Measurements from ENCODE around the gene PANX2.
"Not testable (repeated sequence)": the region's sequence is repeated elsewhere in the genome, so short reads cannot be mapped to it uniquely, and the experiment has no call there.

The PANX2 gene

GRCh38 chr22:50143096-50143495 lies 27.4 kb upstream of the PANX2 start:
- DNase-seq (ENCODE audit: low spot score), result no peak
- TF ChIP-seq, protein P1, sequence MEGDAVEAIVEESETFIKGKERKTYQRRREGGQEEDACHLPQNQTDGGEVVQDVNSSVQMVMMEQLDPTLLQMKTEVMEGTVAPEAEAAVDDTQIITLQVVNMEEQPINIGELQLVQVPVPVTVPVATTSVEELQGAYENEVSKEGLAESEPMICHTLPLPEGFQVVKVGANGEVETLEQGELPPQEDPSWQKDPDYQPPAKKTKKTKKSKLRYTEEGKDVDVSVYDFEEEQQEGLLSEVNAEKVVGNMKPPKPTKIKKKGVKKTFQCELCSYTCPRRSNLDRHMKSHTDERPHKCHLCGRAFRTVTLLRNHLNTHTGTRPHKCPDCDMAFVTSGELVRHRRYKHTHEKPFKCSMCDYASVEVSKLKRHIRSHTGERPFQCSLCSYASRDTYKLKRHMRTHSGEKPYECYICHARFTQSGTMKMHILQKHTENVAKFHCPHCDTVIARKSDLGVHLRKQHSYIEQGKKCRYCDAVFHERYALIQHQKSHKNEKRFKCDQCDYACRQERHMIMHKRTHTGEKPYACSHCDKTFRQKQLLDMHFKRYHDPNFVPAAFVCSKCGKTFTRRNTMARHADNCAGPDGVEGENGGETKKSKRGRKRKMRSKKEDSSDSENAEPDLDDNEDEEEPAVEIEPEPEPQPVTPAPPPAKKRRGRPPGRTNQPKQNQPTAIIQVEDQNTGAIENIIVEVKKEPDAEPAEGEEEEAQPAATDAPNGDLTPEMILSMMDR (IDR thresholded peaks at IDR 0.05; ENCODE audit: extremely low read depth, missing control alignments), result no peak

GRCh38 chr22:50144005-50144614 lies 26.4 kb upstream of the PANX2 start:
- TF ChIP-seq, protein P1 (IDR thresholded peaks at IDR 0.05; ENCODE audit: extremely low read depth, missing control alignments), result no peak
- DNase-seq (ENCODE audit: low spot score), result no peak

DNA sequence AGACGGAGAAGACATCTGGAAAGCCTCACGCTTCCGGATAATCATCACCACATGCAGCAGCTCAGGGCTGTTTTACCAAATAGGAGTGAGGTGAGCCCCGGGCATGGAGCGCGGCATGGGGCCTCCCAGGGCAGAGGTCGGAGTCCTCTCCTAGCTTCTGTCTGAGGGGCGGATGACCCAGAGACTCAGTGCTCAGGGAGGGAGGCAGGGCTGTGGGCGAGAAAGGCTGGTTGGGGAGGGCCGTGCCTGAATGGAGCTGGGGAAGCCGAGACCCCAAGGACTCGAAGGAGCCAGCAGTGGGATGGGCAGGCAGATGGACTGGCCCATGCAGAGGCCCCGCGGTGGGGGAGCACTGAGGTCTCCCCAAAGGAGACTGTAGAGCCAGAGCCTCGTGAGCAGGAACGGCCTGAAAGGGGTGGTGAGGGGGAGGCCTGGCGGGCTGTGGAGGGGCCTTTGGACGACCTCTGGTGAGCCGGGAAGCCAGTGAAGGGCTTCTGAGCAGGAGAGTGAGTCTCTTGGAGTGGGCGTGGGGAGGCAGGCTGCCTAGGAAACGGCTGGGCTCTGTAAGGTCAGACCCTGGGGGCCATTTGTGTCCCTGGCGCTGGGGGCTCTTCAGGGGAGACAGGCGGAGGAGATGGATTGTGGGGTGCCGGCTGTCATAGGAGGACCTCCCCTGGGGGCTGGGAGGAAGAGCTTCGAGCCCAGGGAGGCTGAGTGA lies 24.7 kb upstream of the PANX2 start:
- no peak for DNase-seq (ENCODE audit: low spot score)
- TF ChIP-seq, protein P1 (IDR thresholded peaks at IDR 0.05; ENCODE audit: extremely low read depth, missing control alignments), result no peak

DNA sequence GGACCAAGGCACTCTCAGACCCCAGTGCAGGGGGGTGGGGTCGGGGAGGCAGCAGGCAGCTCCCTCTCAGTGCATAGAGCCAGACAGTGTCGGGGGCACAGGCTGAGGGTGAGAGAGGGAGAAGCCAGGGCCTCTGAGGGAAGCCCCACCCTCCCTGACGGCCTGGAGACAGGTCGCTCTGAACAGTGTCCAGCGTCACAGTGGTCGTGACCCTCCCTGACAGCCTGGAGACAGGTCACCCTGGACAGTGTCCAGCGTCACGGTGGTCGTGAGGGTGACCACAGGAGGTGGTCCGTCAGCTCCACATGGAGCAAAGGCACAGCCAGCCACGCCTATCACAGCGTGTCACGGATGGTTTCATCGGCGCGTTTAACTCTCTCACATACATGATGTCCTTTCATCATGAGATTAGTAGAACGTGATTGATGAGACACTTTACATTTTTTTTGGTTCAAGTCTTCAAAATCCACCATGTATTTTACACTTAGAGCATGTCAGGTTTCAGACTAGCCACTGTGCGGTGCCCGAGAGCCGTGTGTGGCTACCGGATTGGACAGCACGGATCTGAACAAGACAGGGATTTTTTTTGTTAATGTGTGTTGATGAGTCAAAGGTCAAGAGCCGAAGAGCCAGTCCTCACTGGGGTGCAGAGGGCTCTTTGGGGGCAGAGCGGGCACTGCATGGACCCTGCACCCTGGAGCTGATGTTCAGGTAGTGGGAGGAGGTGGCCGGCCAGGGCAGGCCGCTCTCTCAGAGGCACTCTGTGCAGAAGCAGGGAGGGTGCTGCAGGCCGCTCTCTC lies 23.9 kb upstream of the PANX2 start:
- TF ChIP-seq, protein P1 (IDR thresholded peaks at IDR 0.05; ENCODE audit: extremely low read depth, missing control alignments), result peak; percentile 42
- DNase-seq (ENCODE audit: low spot score), result no peak

DNA sequence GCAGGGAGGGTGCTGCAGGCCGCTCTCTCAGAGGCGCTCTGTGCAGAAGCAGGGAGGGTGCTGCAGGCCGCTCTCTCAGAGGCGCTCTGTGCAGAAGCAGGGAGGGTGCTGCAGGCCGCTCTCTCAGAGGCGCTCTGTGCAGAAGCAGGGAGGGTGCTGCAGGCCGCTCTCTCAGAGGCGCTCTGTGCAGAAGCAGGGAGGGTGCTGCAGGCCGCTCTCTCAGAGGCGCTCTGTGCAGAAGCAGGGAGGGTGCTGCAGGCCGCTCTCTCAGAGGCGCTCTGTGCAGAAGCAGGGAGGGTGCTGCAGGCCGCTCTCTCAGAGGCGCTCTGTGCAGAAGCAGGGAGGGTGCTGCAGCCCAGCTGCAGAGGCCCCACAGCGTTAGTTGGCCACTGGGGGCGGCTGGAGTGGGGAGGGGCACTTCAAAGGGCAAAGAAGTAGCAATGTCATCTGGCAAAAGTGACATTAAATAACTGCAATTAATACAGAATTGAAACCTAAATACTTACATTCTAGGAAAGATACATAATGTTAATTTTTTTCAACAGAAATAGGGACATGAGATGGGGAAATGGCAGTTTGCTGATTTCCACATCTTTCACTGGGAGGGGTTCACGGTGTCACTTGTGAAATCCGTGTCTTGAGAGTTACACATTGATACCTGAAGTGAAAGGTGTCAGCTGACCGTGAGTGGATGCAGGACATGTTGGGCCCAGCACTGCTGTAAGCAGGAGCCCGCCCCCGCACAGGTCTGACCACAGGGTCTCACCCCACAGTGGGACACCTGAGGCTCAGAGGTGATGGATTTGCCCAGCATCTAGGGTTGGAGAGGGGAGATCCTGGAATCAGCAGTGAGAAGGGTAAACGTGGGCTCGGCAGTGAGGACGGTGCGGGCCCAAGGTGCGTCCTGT lies 23.0 kb upstream of the PANX2 start:
- DNase-seq (ENCODE audit: low spot score), result not testable (repeated sequence)

DNA sequence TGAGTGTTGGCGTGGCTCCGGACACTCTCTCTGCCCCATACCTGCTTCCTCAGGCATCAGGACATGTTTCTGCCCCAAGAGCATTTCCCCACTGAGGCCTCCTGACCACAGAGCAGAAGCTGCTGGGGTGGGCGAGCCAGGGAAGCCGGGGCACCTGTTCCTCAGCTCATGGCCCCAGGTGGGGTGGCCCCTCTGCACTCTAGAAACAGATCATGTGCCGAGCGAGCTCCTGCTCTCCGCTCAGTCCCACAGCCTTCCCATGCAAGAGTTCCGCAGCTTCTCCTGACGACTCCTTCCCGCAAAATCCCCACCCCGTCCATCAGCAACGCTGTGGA lies 22.4 kb upstream of the PANX2 start:
- no peak for DNase-seq (ENCODE audit: low spot score)
- TF ChIP-seq, protein P1 (IDR thresholded peaks at IDR 0.05; ENCODE audit: extremely low read depth, missing control alignments), result no peak

DNA sequence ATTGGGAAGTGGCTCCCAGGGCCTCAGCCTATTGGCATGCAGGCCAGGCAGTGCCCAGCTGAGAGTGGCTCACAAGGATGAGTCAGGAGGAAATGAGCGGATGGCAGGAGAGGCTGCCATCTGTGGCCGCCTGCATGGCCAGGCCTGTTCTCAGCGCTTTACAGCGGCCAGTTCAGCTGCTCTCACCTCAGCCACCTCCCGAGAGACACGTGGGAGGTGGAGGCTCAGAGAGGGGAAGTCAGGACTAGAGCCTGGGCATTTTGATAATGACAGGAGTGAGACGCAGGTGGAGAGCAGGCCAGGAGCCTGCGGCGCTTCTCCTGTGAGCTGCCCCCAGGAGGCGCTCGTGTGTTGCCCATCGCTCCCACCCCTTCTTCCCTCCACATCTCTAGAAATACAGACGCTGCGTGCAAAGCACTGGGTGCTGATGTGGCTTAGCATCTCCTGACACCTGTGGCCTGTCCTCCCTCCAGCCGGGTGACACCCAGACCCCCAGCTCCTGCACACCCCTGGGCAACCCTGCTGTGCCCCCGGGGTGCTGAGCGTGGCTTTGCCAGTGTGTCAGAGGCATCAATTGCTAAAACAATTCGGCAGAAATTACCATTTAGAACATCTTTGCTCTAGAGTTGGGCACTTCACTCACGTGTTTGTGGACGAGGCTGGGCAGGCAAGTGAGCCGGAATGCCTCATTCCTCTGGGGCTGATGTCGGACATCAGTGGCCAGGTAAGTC lies 21.4 kb upstream of the PANX2 start:
- TF ChIP-seq, protein P1 (IDR thresholded peaks at IDR 0.05; ENCODE audit: extremely low read depth, missing control alignments), result peak; percentile 89
- DNase-seq (ENCODE audit: low spot score), result peak; percentile 90
